Measurements from ENCODE around the gene OTOG.

OTOG gene

DNA sequence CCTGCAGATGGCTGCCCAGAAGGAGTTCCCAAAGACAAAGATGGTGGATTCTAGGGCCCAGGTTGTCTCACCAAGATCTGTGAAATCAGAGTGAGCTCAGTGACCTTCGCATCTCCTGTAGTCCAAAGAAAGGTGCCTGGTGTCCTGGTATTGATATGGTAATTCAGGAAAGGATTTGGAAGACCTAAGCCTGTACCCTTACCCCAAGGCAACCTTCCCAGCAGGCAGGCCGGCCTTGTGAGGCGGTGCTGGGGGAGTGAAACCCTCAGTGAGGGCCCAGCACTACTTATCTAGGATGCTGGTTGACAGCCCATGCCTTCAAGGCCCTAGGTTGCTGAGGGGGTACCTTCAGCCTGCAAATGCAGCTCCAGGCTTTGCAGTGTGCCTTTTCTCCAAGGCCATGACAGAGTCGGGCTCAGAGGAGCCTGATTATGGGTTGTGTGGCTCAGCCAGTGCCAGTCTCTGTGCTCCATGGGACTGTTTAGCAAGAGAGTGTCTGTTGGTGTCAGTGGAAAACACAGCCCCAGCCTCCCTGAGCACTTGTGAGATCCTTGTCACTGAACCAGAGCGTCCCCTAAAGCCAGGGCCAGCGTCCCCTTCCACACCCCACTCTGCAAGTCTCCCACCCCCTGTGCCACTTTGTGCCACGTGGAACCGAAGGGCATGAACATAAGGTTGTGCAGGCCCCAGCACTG, 99.5 kb downstream of the OTOG start:
- DNase-seq (ENCODE audit: low spot score) (no peak), FAIRE-seq (no peak)

DNA sequence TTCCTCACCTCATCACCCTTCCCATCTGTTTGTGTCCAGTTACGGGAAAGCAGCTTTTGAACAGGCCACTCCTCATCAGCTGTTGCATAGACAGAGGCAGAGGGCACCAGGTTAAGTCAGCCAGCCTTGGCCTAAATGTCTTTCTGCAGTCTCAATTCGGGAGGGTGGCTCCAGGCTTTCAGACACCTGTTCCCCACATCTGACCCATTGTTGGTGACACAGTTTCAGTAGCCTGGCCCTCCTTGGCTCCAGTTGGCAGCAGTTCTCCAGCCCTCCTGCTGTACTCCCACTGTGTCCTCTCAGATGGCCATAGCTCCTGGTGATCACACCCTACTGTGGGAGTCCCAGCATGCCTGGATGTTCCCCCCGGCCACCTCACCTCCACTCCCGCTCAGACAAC, 101.5 kb downstream of the OTOG start:
- no peak for DNase-seq (ENCODE audit: low spot score)
- no peak for FAIRE-seq

DNA sequence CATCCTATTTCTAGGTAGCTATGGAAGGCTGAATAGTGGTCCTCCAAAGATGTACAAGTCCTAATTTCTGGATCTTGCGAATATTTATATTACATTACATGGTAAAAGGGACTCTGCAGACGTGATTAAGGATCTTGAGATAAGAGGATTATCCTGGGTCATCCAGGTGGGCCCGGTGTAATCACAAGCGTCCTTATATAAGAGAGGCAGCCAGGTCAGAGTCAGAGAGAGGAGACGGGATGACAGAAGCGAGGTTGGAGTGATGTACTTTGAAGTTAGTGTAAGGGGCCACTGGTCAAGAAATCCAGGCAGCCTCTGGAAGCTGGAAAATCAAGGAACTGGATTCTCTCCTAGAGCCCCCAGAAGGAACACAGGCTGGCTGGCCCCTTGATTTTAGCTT, 102.2 kb downstream of the OTOG start:
- FAIRE-seq, result no peak
- no peak for DNase-seq (ENCODE audit: low spot score)

DNA sequence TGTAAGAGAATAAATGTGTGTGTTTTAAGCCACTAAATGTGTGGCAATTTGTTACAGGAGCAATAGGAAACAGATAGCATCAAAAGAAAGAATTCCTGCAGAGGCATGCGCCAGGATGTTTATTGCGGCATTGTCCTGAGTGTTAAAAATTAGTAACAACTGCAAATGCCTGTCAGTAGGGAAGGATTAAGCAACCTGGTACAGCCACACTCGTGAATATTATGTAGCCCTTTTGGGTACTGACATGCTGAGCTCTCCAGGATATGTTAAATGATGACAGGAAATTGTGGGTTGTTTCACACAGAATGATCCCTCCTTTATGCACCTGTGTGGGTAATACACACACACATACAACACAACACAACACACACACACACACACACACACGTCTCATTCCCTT, 102.6 kb downstream of the OTOG start:
- DNase-seq (ENCODE audit: low spot score), result no peak
- FAIRE-seq, result no peak

GRCh38 chr11:17650127-17650911, 103.3 kb downstream of the OTOG start:
- FAIRE-seq (no peak), DNase-seq (ENCODE audit: low spot score) (peak; percentile 76)

GRCh38 chr11:17651061-17651460, 104.0 kb downstream of the OTOG start:
- DNase-seq (ENCODE audit: low spot score) (no peak), FAIRE-seq (peak; percentile 50)

GRCh38 chr11:17651681-17652080, 104.6 kb downstream of the OTOG start:
- DNase-seq (ENCODE audit: low spot score), result no peak
- FAIRE-seq, result no peak

DNA sequence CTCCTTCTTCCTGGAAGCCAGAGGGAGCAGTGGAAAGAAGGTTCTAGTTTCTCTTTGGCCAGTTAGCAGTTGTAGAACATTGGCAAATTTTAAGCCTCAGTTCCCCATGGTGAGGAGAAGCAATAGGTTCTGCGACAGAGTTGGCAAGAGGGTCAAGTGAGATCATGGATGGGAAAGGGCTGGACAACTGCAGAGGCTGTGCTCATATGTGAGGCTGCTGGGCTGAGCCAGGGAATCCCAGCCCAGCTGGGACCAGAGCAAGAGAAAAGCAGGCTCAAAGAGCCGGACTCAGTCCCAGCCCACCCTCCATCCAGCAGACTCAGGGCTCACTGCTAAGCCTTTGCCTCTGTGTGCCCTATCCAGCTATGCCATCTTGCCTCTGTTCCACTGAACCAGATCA, 105.5 kb downstream of the OTOG start:
- DNase-seq (ENCODE audit: low spot score) (no peak), FAIRE-seq (no peak)

- DNase-seq (ENCODE audit: low spot score), result no peak
- no peak for FAIRE-seq
Measured at GRCh38 chr11:17653611-17654010, 106.6 kb downstream of the OTOG start.

GRCh38 chr11:17655682-17656081, 108.6 kb downstream of the OTOG start:
- DNase-seq (ENCODE audit: low spot score), result no peak
- FAIRE-seq, result no peak

GRCh38 chr11:17658211-17658610, 111.2 kb downstream of the OTOG start:
- DNase-seq (ENCODE audit: low spot score) (no peak), FAIRE-seq (no peak)

DNA sequence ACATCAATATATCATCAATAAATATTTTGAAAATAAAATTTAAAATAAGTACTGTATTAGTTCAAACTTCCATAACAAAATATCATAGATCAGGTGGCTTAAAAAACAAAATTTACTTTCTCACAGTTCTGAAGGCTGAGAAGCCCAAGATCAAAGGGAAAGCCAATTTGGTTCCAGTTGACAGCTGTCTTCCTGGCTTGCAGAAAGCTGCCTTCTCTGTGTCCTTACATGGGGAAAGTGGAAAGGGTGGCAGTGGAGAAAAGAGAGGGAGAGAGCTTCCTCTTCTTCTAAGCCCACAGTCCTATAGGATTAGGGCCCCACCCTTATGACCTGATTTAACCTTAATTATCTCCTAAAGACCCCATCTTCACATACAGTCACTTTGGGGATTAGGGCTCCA, 121.1 kb downstream of the OTOG start:
- FAIRE-seq, result no peak
- DNase-seq (ENCODE audit: low spot score), result no peak

GRCh38 chr11:17672469-17672868, 125.4 kb downstream of the OTOG start:
- DNase-seq (ENCODE audit: low spot score) (no peak), FAIRE-seq (no peak)

GRCh38 chr11:17673951-17674350, 126.9 kb downstream of the OTOG start:
- FAIRE-seq (no peak), DNase-seq (ENCODE audit: low spot score) (peak; percentile 36)

DNA sequence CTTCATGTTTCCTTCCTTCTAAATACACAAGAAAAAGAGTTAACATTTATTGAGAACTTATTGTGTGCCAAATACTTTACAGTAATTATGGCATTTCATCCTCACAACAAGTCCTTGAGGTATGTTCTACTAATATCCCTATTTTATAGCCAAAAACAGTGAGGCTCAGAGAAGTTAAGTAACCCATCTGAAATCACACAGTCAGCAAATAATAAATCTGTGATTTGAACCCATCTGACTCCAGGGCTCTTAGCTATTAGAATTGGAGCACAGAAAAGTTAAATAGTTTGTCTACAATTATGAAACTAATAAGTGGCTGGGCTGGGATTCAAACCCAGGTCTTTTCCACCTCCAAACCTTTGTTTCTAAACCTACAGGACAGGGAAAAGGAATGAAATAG, 135.8 kb downstream of the OTOG start:
- DNase-seq (ENCODE audit: low spot score) (no peak), FAIRE-seq (no peak)

DNA sequence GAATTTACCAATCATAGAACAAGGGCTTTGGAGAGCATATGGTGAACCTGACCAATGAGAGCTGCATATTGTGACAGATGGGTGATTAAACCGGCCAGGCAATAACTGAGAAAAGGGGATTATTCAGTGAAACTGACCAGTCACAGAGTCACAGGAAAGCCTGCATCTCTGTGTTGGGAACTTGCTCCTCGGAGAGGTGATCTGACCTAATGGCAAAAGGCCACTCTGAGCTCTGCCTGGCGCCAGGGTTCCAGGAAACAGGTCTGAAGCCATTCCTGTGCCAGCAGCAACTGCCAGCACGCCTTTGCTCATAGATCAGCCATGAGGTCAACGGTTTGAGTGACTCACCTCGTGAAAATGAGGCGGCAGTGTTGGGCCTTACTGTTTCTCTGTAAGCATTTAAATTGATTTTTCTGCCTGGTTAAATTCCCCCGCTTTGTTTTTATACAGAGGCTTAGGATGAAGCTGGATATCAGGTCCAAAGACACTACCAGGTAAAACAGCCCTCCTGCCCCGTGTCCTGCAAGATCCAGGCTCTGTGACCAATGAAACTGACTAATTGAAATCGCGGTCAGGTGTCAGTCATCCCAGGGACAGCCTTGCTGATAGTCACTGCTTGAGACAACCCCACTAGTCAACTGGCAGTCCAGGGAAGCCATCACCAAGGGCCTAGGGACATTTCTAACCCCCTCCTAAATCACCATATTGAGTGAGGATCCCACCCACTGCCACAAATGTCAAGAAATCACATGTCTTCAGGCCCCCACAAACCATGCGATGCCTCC, 136.5 kb downstream of the OTOG start:
- FAIRE-seq (no peak), DNase-seq (ENCODE audit: low spot score) (peak; percentile 82)

DNA sequence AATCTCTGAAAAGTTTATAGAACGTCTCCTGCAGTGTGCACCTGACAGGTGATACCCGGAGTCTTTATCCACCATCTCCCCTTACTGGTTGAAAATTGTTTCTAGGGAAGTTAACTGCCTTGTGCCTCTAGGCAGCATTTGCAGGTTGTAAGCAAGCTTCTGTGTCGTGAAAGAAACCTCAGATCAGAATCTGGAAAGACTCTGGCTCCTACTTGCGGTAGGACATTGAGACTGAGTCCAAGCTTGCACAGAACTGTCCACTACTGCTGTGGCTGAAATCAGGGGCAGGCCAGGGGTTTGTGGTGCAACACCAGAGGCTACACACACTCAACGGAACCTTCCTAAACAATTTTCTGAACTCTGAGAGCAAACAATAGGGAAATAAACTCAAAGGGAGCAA, 137.5 kb downstream of the OTOG start:
- FAIRE-seq (no peak), DNase-seq (ENCODE audit: low spot score) (no peak)

DNA sequence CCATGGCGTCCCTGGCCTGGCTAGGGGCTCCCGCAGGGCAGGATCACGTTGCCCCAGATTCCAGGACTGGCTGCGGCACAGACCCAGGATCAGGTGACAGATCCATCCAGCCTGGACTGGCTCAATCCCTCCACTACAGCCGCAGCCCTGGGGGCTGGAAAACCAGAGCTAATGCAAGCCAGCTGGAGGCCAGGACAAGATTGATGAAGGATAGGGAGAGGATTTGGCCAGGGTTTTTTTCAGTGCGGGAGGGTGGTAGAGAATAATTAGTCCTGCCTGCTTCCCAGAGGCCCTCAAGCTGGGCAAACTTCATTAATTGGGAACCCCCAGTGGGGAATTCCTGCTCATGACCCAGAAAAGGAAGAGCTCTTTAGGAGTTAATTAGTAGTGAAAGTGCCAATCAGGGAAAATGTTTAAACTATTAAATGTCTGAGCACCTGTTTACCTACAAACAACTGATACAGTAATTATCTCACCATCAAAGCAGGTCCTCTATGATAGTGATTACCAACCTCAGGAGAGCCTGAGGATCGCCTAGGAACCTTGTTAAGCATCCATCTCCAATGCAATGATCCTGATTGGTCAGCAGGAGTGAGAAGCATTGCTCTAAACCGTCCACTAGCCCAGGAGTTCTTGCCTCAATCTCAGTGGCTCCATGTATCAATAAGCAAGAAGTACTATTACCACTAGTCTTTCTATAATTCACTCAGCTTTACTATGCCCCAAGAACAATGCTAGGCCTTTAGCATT, 139.3 kb downstream of the OTOG start:
- FAIRE-seq (no peak), DNase-seq (ENCODE audit: low spot score) (no peak)

- DNase-seq (ENCODE audit: low spot score), result no peak
- FAIRE-seq, result no peak
Measured at GRCh38 chr11:17687946-17688670, 141.0 kb downstream of the OTOG start.

DNA sequence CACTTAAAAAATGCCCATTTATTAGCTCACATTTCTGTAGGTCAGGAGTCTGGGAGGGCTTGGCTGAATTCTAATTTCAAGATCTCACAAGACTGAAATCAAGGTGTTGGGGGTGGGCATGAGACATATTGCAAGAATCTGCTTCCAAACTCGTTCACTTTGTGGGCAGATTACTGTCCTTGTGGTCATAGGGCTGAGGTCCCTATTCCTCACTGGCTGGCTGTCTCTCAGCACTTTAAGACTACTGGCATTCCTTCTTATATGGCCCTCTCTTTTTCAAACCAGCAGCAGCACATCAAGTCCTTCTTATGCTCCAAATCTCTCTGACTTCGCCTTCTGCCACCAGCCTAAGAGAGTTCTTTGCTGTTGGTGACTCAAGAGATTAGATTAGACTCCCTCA, 144.5 kb downstream of the OTOG start:
- no peak for FAIRE-seq
- DNase-seq (ENCODE audit: low spot score), result no peak

DNA sequence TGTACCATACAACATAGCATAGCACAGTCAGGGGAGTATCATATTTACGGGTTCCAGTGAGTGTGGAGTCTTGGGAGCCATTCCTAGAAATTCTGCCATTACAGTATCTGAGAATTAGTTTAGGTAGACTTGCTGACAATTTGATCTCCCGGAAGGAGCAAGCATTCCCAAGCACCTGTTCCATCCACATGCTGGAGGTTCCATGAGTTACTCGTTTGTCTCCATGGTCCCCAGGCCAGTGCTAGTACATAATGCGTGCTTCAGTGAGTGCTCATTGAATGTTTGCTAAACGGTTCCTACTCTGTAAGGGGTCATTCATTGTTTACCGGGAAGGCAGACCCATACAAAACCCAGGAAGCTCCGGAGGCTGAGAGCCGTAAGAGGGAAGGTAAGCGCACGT, 144.9 kb downstream of the OTOG start:
- FAIRE-seq, result no peak
- DNase-seq (ENCODE audit: low spot score), result no peak
